HG02759 (cell line): ENCODE results near the gene DNAH7.
A peak's percentile ranks its signal among the peaks of the same experiment; 100 is the strongest.
"Not testable (repeated sequence)": the region's sequence is repeated elsewhere in the genome, so short reads cannot be mapped to it uniquely, and the experiment has no call there.

Experiments
- ATAC-seq: cut with Tn5 transposase; IDR thresholded peaks from one replicate; pipeline ENCODE4 v1.9.1; 2021; ENCODE audit warnings: mild to moderate bottlenecking, moderate library complexity; ENCODE audit not compliant: unreplicated experiment

DNAH7 gene

GRCh38 chr2:195734395-195734794, 334.2 kb downstream of the DNAH7 start:
- no peak for ATAC-seq

DNA sequence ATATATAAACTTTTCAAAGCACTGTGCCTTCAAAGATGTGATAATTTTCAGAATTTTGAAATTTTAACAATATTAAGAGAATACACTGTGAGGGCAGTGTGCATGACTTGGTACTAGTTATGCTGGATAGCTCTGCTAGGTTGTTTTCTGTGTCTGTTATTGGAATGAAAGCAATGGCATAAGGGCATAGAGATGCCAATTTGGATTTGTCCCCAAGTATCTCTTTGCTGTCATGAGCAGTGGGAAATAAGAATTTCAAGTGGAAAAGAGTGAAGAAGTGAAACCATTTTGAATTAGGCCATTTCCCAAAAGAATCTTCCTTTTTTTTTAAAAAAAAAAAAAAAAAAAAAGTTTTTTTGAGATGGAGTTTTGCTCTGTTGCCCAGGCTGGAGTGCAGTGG, 334.8 kb downstream of the DNAH7 start:
- no peak for ATAC-seq

DNA sequence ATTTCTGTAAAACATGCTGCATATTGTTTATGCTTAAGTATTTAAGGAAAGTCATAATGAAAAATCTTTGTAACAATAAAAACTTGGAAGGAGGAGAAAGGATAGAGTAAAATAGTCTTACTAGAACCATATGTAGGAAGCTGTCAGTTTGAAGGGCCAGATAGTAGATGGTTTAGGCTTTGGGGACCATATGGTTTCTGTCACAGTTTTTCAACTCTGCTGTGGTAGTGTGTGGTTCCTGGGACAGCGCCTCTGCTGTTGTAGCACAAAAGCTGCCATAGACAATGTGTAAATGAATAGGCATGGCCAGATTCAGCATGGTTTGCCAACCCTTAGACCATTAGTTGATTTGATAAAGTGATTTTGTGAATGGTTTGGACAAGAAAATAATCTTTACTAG, 336.1 kb downstream of the DNAH7 start:
- ATAC-seq: no peak

- ATAC-seq: no peak
Observed at GRCh38 chr2:195730912-195731311, 337.7 kb downstream of the DNAH7 start.

DNA sequence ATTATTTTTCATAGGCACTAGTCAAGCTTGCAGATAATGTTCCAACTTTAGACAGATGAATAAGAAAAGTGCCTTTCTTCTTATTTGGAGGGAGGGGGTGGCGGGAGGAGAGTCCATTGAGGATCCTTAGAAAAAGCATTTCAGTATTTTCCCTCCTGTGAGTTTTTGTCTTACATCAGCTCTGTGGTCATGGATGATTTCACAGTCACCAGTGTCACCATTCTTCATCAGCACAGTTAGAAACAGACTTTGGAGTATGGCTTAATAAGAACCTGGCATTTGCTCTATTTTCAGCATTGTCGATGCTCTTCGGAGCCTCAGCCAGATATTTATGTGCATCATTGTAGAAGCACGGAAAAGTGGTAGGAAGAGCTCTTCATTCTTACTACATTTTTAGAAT, 341.5 kb downstream of the DNAH7 start:
- ATAC-seq: no peak

DNA sequence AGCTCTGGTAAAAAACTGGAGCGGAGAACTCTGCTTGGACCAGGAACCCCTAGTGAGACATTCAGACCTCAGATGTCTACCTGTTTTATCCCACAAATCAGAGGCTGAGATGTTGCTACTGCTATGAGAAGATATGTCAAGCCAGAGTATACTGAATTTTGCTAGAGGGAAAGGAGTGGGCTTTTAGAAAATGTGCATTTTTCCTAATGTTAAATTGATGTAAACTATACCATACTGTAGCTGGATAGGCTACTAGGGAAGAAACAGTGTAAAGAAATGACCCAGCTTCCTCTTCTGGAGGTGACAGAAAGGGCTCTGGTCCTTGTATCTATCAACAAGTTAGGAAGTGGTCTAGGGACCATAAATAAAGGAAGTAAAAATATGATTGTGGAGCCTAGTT, 346.6 kb downstream of the DNAH7 start:
- ATAC-seq: no peak

DNA sequence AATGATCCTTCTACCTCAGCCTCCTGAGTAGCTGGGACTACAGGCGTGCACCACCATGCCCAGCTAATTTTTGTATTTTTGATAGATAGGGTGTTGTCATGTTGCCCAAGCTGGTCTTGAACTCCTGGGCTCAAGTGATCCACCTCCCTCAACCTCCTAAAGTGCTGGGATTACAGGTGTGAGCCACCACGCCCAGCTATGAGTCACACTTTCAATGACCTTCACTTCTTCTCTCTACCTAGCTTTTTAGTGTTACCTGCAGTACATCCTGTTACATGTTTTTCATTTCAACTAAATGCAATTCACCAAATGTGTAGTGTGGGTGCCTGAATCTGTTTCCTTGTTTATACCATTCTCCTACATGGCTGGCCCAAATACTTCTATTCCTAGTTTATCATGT, 347.6 kb downstream of the DNAH7 start:
- no peak for ATAC-seq

DNA sequence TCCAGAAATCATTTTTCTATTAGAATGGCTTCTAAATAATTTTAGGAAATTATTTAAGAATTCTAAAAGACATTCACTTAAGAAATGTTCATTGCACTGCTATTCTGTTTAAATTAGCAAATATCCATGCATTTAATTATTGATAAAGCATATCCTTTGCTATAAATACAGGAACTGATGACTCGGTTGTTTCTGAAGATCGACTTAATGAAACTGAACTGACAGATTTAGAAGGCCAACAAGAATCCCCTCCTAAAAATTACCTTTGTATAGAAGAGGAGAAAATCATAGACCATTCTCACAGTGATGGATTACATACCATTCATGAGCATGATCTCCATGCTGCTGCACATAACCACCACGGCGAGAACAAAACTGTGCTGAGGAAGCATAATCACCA, 352.2 kb downstream of the DNAH7 start:
- no peak for ATAC-seq

GRCh38 chr2:195711478-195711877, 357.2 kb downstream of the DNAH7 start:
- peak; percentile 77 for ATAC-seq

DNA sequence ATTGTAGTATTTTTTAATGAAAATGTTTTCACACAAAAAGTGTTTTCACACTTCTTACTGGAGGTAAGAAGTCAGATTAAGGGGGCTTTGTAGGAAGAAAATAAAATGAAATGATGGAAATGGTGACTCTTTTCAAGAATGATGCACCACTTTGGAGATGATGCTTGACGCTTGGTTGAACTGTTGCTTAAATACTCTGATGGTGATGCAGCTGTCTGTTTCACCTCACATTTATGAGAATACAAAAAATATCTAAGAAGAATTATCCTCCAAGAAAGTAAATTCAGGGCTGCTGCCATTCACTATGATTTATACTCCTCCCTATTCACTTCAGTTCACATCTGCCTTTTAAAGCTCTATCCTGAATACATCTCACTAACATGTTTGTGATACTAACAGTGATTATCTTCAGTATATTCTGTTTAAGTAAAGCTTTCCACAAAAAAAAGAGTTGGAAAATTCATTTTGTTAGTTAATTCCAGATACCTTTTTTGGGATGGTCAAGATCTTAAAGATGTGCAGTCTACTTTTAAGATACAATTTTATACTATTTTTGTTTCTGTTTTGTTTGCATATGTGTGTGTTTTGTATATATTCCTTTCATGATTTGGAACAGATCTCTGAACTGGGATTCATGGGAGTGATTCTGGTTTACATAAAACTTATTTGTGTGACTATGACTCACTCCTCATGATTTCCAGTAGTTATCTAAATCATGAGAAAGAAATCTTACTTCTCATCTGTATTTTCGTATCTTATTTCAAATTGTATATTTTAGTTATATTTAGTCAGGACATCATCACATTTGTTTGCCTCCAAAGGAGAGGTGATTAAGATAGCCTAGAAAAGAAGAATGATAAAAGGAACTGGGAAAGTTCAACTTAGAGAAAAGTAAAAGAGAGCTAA, 358.5 kb downstream of the DNAH7 start:
- ATAC-seq: no peak

DNA sequence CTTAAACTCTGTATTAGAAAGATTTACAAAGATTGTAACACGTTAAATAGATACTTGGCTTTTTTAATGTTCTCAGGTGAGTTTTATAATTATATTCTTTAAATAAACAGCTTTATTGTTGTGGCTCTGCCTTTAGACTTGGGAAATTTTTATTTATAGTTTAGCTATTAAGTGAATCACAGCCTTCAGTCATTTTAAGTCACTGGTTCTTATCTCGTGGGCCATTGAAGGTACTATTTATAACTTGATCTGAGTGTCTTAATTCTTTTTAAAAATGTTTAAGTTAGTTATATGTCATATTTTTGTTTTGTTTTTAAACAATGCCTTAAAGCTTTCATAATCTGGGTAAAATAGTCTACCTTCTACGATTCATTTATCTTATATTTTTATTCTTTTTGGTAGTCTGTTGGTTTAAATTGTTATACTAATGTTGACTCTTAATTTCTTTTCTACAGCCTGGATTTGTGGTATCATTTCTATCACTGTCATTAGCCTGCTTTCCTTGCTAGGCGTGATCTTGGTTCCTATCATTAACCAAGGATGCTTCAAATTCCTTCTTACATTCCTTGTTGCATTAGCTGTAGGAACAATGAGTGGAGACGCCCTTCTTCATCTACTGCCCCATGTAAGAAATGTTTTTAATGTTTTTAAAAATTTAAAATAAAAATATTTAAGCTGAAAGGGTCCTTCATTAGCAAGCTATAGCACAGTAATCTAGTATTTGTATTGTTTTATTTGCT, 362.3 kb downstream of the DNAH7 start:
- ATAC-seq: no peak

- ATAC-seq: no peak
Observed at GRCh38 chr2:195700480-195700879, 368.2 kb downstream of the DNAH7 start.

DNA sequence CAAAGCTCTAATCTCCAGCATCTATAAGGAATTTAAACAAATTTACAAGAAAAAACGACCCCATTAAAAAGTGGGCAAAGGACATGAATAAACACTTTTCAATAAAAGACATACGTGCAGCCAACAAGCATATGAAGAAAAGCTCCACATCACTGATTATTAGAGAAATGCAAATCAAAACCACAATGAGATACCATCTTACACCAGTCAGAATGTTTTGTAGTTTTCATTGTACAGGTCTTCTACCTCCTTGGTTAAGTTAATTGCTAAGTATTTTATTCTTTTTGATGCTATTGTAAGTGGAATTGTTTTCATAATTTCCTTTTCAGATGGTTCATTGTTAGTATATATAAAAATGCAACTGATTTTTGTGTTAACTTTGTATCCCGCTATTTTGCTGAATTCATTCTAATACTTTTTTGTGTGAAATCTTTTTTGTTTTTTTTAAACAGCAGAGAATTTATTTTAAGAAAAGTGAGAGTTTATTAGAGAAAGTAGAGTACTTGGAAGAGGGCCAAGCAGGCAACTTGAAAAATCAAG, 370.9 kb downstream of the DNAH7 start:
- no peak for ATAC-seq

DNA sequence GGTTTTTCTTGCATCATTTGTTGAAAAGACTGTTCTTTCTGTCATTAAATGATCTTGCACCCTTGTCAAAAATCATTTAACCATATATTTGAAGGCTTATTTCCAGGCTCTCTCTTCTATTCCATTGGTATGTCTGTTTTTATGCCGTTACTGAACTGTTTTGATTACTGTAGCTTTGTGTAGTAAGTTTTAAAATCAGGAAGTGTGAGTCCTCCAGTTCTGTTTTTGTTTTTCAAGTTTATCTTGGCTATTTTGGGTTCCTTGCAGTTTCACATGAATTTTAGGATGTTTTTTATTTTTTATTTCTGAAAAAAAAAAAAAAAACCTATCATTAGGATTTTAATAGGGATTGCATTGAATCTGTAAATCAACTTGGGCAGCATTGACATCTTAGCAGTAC, 372.6 kb downstream of the DNAH7 start:
- no peak for ATAC-seq

DNA sequence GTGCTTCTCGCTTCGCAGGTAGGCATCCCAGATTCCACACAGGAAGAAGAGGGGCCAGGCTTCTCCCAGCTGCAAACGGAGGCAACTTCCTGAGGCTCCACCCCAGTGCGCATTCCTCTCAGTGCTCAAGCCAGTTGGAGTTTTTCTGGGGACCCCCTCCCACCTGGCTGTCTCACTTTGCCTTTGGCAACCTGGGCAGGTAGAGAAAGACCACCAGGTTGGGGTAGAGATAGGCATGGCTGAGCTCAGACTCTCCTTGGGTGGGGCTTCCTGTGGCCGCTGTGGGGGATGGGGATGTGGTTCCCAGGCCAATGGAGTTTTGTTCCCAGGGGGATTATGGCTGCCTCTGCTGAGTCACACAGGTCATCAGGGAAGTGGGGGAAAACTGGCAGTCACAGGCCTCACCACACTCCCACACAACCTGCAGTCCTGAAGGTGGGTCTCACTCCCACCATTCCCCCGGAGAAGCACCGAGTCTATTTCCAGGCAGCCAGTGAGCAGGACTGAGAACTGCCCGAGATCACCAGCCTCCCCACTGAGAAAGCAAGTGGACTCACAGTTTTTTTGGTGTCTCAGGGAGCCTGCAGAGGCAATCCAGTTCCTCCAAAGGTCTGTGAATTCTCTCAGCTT, 373.5 kb downstream of the DNAH7 start:
- ATAC-seq: no peak

DNA sequence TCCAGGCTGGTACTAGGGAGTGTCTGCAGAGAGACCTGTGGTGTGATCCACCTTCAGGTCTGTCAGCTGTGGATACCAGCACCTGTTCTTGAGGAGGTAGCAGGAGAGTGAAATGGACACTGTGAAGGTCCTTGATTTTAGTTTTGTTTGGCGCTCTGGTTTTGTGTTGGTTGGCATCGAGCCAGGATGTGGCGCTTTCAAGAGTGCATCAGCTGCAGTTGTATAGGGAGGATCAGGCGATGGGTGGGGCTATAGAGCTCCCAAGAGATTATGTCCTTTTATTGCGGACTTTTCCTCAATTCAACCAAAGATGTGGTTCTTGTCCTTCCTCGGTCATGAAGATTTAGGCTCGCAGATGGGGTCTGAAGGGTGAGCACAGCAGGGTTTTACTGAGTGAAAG, 374.1 kb downstream of the DNAH7 start:
- ATAC-seq: no peak

DNA sequence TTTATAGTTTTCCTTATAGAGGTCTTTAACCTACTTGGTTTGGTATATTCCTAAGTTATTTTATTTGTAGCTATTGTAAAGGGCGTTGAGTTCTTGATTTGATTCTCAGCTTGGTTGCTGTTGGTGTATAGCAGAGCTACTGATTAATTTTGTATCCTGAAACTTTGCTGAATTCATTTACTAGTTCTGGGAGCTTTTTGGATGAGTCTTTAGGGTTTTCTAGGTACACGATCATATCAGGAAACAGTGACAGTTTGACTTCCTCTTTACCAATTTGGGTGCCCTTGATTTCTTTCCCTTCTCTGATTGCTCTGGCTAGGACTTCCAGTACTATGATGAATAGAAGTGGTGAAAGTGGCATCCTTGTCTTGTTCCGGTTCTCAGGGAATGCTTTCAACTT, 376.1 kb downstream of the DNAH7 start:
- ATAC-seq: not testable (repeated sequence)
